ENCODE results near the gene PSMB5. TPM values are rescaled to one million over a fixed set of nuclear protein-coding genes. Genes with fewer than 3 reads are reported as not detected.
"Not testable (repeated sequence)": the region's sequence is repeated elsewhere in the genome, so short reads cannot be mapped to it uniquely, and the experiment has no call there.

PSMB5 gene
- total RNA-seq, 3 donors from 2014 or later = 220 to 231 (median 227) TPM

- H3K4me3 Mint-ChIP-seq = peak overlapping the region; percentile 51
- peaks cover 43% of the 10 kb centered on the region for H3K4me1 Mint-ChIP-seq (ENCODE audit: low read depth)
- no peak for ATAC-seq
- no peaks in the 10 kb centered on the region for H3K27me3 Mint-ChIP-seq (ENCODE audit: low read depth)
- H3K36me3 Mint-ChIP-seq (ENCODE audit: insufficient read depth) = peaks cover 22% of the 10 kb centered on the region
- DNase-seq = no peak
- no peaks in the 10 kb centered on the region for H3K9me3 Mint-ChIP-seq
These were observed 13.3 kb downstream of the PSMB5 start for GRCh38 chr14:23021434-23021833.

- ATAC-seq (peak; percentile 59 to 68), DNase-seq (no peak)
- peak overlapping the region; percentile 51 for H3K4me3 Mint-ChIP-seq
- peaks cover 38% of the 10 kb centered on the region for H3K4me1 Mint-ChIP-seq (ENCODE audit: low read depth)
- no peaks in the 10 kb centered on the region for H3K27me3 Mint-ChIP-seq (ENCODE audit: low read depth)
- H3K9me3 Mint-ChIP-seq = no peaks in the 10 kb centered on the region
- H3K36me3 Mint-ChIP-seq (ENCODE audit: insufficient read depth) = peaks cover 14% of the 10 kb centered on the region
These were observed 14.3 kb downstream of the PSMB5 start for GRCh38 chr14:23020143-23021128.

- no peaks in the 10 kb centered on the region for H3K9me3 Mint-ChIP-seq
These were observed 16.6 kb downstream of the PSMB5 start for GRCh38 chr14:23018107-23018506.

GRCh38 chr14:23017091-23017490 lies 17.6 kb downstream of the PSMB5 start:
- no peaks in the 10 kb centered on the region for H3K27me3 Mint-ChIP-seq (ENCODE audit: low read depth)
- DNase-seq (no peak), ATAC-seq (no peak)
- no peak overlapping the region for H3K4me3 Mint-ChIP-seq
- H3K9me3 Mint-ChIP-seq = no peaks in the 10 kb centered on the region
- no peaks in the 10 kb centered on the region for H3K36me3 Mint-ChIP-seq (ENCODE audit: insufficient read depth)
- peaks cover 14% of the 10 kb centered on the region for H3K4me1 Mint-ChIP-seq (ENCODE audit: low read depth)

More at GRCh38 chr14:23018107-23018506, 16.6 kb downstream of the PSMB5 start:
- DNase-seq (no peak), ATAC-seq (no peak)
- Mint-ChIP-seq H3K4me3 (no peak overlapping the region), H3K27me3 (ENCODE audit: low read depth) (no peaks in the 10 kb centered on the region), H3K36me3 (ENCODE audit: insufficient read depth) (no peaks in the 10 kb centered on the region), H3K4me1 (ENCODE audit: low read depth) (peaks cover 19% of the 10 kb centered on the region)

GRCh38 chr14:23015618-23016017 lies 19.1 kb downstream of the PSMB5 start:
- Mint-ChIP-seq H3K4me3 (peak overlapping the region; percentile 36), H3K4me1 (ENCODE audit: low read depth) (peaks cover 8% of the 10 kb centered on the region), H3K36me3 (ENCODE audit: insufficient read depth) (no peaks in the 10 kb centered on the region), H3K9me3 (no peaks in the 10 kb centered on the region), H3K27me3 (ENCODE audit: low read depth) (no peaks in the 10 kb centered on the region)
- no peak for ATAC-seq
- no peak for DNase-seq

GRCh38 chr14:23013749-23014054 lies 21.0 kb downstream of the PSMB5 start:
- not testable (repeated sequence) for DNase-seq; H3K27me3 Mint-ChIP-seq (ENCODE audit: low read depth); H3K9me3 Mint-ChIP-seq; H3K36me3 Mint-ChIP-seq (ENCODE audit: insufficient read depth); ATAC-seq; H3K4me3 Mint-ChIP-seq
- peaks cover 21% of the 10 kb centered on the region for H3K4me1 Mint-ChIP-seq (ENCODE audit: low read depth)

GRCh38 chr14:23013054-23013748 lies 21.5 kb downstream of the PSMB5 start:
- no peak for ATAC-seq
- Mint-ChIP-seq H3K9me3 (no peaks in the 10 kb centered on the region), H3K36me3 (ENCODE audit: insufficient read depth) (no peaks in the 10 kb centered on the region), H3K4me1 (ENCODE audit: low read depth) (peaks cover 25% of the 10 kb centered on the region), H3K4me3 (no peak overlapping the region), H3K27me3 (ENCODE audit: low read depth) (no peaks in the 10 kb centered on the region)
- DNase-seq = no peak

- H3K36me3 Mint-ChIP-seq (ENCODE audit: insufficient read depth) = no peaks in the 10 kb centered on the region
- no peaks in the 10 kb centered on the region for H3K9me3 Mint-ChIP-seq
- DNase-seq (peak; percentile 71), ATAC-seq (peak; percentile 44 to 49)
- H3K4me3 Mint-ChIP-seq = peak within 1 kb of the TSS; percentile 93
- peaks cover 42% of the 10 kb centered on the region for H3K4me1 Mint-ChIP-seq (ENCODE audit: low read depth)
- H3K27me3 Mint-ChIP-seq (ENCODE audit: low read depth) = no peaks in the 10 kb centered on the region
These were observed 24.6 kb downstream of the PSMB5 start, which contains the start of gene C14orf93 for GRCh38 chr14:23009939-23010726. C14orf93 (minus strand) TSS chr14:23010143; CDS start chr14:22999023, 11,120 bp downstream.

GRCh38 chr14:23009483-23009938 lies 25.2 kb downstream of the PSMB5 start:
- no peaks in the 10 kb centered on the region for H3K36me3 Mint-ChIP-seq (ENCODE audit: insufficient read depth)
- H3K9me3 Mint-ChIP-seq = no peaks in the 10 kb centered on the region
- peak overlapping the region; percentile 93 for H3K4me3 Mint-ChIP-seq
- peaks cover 45% of the 10 kb centered on the region for H3K4me1 Mint-ChIP-seq (ENCODE audit: low read depth)
- no peak for DNase-seq
- H3K27me3 Mint-ChIP-seq (ENCODE audit: low read depth) = no peaks in the 10 kb centered on the region
- ATAC-seq = no peak

GRCh38 chr14:23008831-23009230 lies 25.9 kb downstream of the PSMB5 start:
- Mint-ChIP-seq H3K4me3 (peak overlapping the region; percentile 93), H3K4me1 (ENCODE audit: low read depth) (peaks cover 45% of the 10 kb centered on the region), H3K27me3 (ENCODE audit: low read depth) (no peaks in the 10 kb centered on the region), H3K9me3 (no peaks in the 10 kb centered on the region), H3K36me3 (ENCODE audit: insufficient read depth) (no peaks in the 10 kb centered on the region)
- ATAC-seq (no peak), DNase-seq (no peak)

GRCh38 chr14:23006544-23007419 lies 27.9 kb downstream of the PSMB5 start:
- peak; percentile 96 for DNase-seq
- Mint-ChIP-seq H3K36me3 (ENCODE audit: insufficient read depth) (no peaks in the 10 kb centered on the region), H3K4me1 (ENCODE audit: low read depth) (peaks cover 45% of the 10 kb centered on the region), H3K27me3 (ENCODE audit: low read depth) (no peaks in the 10 kb centered on the region), H3K4me3 (peak overlapping the region; percentile 96), H3K9me3 (no peaks in the 10 kb centered on the region)
- ATAC-seq = peak; percentile 98 to 99

- DNase-seq (no peak), ATAC-seq (no peak)
- Mint-ChIP-seq H3K4me1 (ENCODE audit: low read depth) (peaks cover 43% of the 10 kb centered on the region), H3K4me3 (peak overlapping the region; percentile 96), H3K9me3 (no peaks in the 10 kb centered on the region), H3K27me3 (ENCODE audit: low read depth) (no peaks in the 10 kb centered on the region), H3K36me3 (ENCODE audit: insufficient read depth) (no peaks in the 10 kb centered on the region)
These were observed 28.5 kb downstream of the PSMB5 start for GRCh38 chr14:23006188-23006534.

GRCh38 chr14:23005451-23006187 lies 29.1 kb downstream of the PSMB5 start:
- DNase-seq (no peak), ATAC-seq (no peak)
- no peaks in the 10 kb centered on the region for H3K27me3 Mint-ChIP-seq (ENCODE audit: low read depth)
- H3K4me3 Mint-ChIP-seq = peak overlapping the region; percentile 96
- H3K36me3 Mint-ChIP-seq (ENCODE audit: insufficient read depth) = no peaks in the 10 kb centered on the region
- peaks cover 42% of the 10 kb centered on the region for H3K4me1 Mint-ChIP-seq (ENCODE audit: low read depth)
- H3K9me3 Mint-ChIP-seq = no peaks in the 10 kb centered on the region
